Pulmonary artery endothelial cell (primary cell): ENCODE results near the gene CRPPA. TPM values are rescaled to one million over a fixed set of nuclear protein-coding genes. Genes with fewer than 3 reads are reported as not detected.

Experiments
- DNase-seq: peaks from one replicate; pipeline ENCODE4 v3.0.0-alpha.2; 2011; ENCODE audit warnings: low read depth, low spot score
- total RNA-seq: library from RNA; depleted of rRNA; stranded (reverse); fragments of >200 nt; gene quantifications from 2 replicates; pipeline ENCODE4 v1.2.3, GENCODE V29; 2014

The CRPPA gene
- total RNA-seq, 1 donor from 2014 or later = 0.86 TPM

DNA sequence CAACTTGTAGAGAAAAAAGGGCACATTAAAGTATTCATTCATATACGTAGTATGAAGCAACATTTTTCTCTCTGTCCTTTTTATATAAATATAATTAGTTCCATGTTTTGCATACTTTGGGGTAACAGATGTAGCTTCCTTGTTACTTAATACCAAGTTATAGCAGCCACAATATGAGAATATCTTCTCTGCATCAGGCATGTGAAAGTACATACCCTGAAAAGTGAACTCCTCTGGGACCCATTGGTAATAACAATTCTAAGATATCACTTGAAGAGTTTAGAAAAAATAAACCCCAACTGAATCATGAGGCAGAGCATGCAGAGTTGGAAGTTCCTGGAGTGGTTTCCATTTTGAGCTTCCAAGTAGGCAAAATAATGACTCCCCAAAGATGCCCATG, 2.4 kb upstream of the CRPPA start:
- DNase-seq = no peak

DNA sequence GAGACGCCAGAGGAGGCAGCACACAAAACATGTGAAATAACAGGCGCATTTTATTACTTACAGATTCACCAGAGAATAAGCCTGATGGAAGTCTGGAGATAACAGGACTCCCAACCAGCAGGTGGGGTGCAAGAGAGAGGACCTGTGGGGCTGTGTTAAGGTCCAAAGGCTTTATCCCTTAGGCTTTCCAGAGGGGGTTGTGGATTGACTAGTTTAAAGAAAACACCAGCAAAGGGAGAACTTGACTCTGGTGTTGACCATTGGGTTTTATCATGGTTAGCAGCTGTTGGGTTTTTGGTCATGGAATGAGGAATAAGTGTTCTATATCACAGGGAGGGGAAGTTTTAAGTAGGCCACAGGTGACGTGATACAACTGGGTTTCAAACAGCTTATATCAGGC, 1.6 kb upstream of the CRPPA start:
- DNase-seq = no peak

DNA sequence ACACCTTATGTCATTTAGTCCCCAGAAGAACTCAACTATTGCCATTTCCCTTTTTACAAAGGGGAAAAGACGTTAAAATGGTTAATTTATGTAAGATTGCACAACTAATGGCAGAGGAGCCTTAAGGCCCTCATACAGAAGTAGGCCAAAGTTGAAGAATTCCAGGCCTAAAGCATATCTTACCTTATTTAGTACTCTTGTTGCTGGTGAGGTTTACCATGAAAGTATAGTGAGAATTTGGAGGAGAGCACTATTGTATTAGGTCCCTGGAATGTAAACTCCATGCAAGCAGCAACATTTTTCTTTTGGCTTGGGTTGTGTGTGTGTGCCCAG, 731 bp upstream of the CRPPA start:
- DNase-seq = no peak

DNA sequence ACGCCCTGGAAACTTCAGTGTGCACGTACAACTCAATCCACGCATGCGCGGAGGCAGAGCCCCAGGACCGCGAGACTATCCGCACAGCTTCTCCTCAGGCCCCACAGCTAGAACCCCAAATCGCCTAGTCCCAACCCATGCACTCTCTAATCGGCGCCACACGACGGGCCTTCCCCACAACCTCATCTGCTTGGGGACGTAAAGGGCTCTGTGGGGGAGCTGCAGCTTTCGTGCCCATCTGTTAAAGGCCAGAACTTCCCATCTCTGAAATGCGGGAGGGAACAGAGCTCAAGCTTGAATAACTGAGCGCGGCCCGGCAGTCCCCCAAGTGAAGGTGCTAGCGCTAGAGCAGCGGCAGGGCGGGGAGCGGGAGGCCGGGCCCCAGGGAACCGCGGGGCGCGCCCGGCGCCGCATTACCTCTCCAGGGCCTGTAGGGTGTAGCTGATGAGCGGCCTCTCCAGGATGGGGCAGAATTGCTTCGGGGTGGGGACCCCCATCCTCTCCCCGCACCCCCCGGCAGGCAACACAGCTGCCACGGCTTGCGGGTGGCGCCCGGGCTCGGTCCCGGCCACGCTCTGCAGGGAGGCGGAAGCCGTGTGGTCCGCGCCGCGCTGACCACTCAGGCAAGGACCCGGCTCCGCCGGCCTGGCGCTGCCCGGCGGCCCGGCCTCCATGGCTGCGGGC, 547 bp downstream of the CRPPA start:
- peak; percentile 63 for DNase-seq

DNA sequence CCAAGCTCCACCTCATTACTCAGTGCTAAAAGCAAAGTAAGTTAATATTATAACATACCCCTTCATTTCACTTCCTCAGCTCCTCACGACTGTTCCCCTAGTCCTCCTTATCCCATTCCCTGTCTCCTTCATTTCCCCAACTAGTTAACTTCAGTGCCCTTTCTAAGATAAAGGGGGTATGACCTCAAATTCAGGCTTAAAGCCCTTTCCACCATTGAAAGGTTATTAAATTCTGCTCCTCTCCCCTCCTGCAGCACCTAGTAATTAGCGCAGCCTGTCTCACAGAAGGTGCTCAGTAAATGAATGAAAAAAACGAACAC, 1.0 kb downstream of the CRPPA start:
- DNase-seq = no peak

DNA sequence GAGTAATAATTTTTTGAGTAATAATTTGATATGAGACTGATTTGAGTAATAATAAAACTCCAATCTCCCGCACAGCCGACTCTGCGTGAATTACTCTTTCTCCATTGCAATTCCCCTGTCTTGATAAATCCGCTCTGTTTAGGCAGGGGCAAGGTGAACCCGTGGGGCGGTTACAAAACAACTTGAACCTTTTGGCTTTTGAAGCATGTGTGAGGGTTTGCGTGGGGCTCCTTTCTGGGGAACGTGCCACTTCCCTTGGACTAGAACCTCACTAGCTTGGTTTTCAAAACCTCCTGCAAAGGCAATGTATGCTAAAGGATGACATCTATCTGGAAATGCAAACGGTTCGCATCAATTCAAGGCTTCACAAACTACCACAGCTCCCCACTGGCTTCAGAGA, 1.5 kb downstream of the CRPPA start:
- no peak for DNase-seq

DNA sequence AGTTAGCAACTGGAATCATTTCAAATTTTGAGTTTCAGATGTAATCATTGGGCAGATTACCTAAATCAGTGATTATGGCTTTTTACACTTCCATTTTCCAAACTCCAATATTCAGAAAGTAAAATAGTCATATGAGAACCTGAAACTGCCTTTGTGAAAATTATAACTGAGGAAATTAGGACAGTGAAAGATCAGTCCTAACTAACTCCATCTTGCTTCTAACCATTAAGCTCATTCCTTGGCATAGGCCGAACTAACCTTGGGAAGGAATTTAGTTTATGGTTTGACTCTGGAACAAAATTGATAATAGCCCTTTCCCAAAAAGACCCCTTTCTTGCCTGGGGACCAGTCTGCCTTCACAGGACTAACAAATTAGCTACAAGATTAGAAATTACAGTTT, 2.2 kb downstream of the CRPPA start:
- DNase-seq = no peak

DNA sequence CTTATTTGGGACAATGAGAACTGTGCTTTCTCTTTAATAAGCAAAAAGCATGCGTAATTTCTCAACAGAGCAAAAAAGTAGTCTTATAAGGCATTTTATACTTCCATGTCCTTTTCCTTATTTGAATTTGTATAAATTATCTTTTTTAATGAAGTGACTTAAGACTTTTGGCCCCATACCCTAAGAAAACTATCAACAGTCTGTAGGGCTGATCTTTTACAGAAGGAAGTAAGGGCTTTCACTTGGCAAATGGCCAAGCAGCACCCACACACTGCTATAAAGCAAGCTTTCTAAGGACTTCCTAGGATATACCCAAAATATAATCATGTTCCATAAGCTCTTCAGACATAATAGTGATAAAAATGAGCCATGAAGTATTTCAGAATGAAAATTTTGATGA, 3.4 kb downstream of the CRPPA start:
- DNase-seq = no peak

DNA sequence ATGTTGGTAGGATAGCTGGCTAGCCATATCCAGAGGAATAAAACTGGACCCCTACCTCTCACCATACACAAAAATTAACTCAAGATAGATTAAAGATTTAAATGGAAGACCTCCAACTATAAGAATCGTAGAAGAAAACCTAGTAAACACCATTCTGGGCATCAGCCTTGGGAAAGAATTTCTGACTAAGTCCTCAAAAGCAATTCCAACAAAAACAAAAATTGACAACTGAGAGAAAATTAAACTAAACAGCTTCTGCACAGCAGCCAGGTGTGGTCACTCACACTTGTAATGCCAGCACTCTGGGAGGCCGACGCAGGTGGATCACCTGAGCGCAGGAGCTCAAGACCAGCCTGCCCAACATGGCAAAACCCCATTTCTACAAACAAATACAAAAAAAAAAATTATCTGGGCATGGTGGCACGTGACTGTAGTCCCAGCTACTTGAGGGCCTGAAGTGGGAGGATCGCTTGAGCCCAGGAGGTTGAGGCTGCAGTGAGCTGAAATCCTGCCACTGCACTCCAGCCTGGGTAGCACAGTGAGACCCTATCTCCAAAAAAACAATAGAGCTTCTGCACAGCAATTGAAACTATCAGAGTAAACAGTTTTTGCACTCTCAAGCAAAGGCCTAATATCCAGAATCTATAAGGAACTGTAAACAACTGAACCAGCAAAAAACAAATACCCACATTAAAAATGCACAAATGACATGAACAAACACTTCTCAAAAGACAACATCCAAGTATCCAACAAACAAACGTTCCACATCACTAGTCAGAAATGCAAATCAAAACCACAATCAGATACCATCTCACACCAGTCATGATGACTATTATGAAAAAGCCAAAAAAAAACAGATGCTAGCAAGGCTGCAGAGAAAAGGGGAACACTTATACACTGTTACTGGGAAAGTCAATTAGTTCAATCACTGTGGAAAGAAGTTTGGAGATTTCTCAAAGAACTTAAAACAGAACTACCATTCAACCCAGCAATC, 4.8 kb downstream of the CRPPA start:
- no peak for DNase-seq

DNA sequence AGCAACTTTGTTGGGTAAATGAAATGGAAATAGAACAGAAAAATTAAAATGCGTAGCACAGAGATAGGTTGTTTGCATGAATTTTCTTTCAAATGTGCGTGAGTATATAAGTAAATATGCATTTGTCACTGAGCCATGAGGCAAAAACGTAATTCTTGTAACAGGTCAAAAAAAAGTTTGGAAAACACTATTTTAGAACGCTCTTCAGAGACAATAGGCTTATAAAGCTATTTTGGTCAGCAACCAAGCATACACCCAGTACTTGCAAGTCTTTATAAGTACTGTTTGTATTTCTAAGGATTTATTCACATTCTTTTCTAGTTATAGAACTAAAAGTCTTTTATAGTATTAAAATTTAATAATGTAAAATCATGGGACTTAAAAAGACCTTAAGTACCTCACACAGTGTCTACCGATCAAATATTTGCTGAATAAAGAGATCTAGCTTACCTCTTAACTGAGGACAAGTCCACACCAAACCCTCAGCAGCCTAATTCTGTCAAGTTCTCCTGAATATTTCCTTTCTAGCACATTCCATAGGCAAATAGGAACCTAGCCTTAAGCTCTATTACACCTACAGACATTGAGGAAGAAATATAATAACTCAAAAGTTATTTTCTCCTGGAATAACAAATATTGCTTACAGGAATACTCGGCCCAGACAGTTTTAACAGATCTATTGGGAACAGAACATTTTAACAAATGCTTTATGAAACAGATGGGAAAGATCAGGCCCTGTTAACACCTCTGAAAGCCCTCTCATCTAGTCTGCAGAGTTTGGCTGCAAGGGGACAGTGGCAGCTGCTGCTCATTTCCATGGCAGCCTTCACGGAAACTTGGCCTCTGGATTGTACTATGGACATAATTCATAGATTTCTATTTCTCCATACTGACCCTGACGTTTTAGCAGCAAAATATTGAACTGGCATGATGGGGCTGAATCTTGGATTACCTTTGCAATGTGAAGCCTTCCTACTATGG, 8.8 kb downstream of the CRPPA start:
- no peak for DNase-seq

DNA sequence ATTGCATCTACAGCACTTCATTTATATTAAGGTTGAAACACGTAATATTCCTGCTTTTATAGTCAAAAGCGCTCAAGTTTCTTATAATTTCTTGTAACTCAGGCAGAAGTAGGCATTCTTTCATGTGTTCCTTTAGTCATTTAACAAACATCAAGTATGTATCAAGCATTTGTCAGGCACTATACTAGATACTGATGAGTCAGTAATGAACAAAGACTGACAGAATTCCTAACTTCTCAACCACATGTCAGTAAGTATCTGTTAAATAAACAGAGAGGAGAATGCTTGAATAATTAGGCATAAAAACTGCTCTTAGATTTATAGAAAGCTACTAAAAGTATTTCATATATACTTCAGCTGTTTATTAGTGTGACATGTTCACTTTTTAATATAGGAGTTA, 9.9 kb downstream of the CRPPA start:
- no peak for DNase-seq

DNA sequence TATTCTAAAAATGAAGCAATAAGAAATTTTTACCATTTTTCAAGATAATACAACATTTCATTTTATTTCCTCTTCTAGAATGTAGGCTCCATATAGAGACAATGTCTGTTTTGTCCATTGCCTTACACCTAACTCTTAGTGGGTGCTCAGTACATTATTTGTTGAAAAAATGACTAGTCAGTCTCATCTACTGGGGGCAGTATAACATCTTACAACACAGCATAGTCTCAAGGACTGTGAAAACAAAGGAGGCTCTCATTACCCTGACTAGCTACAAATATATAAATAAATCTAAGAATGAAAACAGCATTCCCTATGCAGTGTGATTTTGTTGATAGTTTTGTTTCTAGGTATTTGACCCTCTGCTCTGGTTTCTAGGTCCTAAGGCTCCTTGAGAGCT, 11.6 kb downstream of the CRPPA start:
- DNase-seq = no peak

DNA sequence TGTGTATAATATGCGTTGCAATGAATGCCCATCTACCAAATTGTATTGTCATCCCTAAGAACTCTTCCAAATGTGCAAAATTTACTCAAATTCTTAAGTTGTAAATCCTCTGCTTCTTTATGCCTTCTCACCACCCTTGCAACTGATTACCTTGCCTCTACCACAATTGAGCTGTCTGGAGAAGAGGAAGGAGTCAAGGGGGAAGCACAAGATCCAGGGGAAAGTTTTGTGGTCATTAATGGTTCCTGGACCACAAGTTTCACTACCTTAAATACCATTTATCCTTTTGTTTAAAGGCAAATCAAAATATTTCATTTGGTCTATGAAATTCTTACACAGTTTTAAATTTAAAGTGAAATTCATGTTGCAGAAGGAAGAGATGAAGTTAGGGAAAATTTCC, 16.7 kb downstream of the CRPPA start:
- no peak for DNase-seq

DNA sequence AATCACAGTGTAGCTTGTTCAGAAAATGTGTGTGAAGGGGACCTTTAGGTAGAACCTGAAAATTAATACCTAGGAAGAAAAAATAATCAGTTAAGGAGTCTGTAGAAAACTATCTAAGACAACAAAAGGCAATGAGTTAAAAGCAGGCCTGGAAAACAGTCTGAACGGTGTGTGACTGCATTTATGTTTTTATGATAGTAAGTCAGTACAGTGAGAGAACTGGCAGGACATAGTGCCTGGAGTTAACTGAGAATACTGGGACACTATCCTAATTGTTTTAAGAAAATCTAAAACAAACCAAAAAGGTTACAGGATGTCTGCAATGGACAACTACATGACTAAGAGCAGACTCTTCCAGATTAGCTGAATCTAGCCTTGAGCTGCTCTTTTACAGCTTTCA, 17.9 kb downstream of the CRPPA start:
- no peak for DNase-seq

DNA sequence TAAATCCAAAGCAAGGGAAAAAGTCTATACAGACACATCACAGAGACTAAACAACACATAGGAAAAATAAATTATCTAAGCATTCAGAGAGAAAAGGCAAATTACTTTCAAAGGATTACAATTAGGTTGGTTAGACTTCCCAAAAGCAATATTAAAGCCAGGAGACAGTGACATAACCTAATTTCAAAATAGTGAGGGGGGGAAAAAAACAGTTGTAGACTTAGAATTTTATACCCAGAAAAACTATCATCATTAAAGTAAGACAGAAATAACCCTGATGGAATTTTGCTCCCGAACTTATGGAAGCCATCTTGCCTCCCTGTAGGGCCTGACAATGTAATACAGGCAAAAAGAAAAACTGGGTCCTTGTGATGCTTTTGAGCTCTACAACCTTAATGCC, 18.4 kb downstream of the CRPPA start:
- no peak for DNase-seq

DNA sequence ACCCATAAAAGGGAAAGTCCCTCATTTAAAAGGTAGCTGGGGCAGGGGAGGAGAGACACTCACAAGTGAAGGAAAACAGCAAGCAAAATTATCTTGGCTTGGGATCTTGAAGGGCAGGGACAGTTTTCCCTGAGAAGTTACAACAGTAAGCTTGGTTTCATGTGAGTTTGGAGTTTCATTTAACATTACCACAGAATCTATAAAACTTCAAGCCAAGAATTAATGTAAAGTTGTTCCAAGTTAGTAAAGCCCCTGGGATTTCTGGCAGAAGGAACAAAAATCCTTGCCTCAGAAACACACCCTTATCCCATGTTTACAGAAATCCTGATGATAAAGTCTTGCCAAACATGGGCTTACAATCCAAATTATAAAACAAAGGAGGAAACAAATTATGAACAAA, 19.2 kb downstream of the CRPPA start:
- DNase-seq = no peak

DNA sequence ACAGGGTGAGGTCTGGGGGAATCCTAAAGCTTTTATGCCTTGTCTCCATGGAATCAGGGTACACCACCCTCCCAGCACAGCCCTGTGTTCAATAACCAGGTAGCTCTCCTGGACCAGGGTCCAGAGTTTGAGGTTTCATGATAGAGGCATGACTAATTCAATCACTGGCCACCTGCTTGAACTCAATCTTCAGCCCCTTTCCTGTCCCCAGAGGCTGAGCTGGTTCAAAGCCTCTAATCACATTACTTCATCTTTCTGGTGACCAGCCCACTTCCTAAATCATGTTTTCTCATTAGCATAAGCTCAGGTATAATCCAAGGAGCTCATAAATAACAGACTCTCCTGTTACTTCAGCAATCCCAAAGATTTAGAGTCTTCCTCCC, 20.5 kb downstream of the CRPPA start:
- no peak for DNase-seq

DNA sequence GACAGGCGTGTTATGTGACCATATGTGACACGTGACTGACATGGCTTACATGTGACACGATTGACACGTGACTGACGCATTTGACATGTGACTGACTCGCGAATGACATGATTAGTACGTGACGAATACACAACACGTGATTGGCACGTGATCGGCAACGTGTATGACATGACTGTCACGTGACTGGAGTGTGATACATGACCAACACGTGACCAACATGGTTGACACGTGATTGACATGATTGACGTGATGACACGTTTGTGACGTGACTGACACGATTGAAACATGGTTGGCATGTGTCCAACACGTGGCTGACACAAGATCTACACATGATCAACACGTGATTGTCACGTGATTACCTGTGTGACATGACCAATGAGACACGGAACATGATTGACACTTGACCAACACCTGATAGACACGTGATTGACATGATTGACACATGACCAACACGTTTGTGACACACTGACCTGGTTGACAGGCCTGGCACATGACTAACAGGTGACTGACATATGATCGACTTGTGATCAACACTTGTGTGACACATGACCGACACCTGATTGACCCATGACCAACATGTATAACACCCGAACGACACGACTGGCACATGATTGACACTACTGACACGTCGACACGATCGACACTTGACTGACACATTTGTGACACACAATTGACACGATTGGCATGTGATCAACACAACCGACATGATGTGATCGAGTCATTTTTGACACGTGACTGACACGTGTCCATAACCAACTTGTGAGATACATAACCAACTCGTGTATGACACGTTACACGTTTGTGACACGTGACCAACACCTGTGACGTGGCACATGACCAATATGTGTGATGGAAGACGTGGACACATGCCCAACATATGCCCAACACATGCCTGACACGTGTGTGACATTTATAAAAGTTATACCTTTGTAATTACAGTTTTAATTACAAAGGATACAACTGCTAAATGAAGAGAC, 21.1 kb downstream of the CRPPA start:
- no peak for DNase-seq

DNA sequence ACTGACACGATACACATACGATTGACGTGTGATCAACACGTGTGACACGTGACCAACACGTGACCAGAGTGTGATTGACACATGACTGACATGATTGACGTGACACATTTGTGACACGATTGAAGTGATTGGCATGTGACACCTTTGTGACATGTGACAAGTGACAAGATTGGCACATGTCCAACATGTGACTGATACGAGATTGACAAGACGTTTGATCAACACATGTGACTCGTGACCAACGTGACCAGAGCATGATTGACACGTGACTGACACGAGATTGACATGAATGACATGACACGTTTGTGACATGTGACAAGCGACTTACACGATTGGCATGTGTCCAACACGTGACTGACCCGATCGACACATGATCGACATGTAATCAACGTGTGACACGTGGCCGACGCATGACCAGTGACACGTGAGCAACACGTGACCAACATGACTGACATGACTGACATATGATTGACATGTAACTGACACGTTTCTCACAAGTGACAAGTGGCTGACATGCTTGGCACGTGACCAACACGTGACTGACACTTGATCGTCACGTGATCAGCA, 22.0 kb downstream of the CRPPA start:
- no peak for DNase-seq
